ENCODE results near the gene SERHL2. TPM values are rescaled to one million over a fixed set of nuclear protein-coding genes. Genes with fewer than 3 reads are reported as not detected.

Gene SERHL2
- polyA plus RNA-seq, 1 experiment: 6.1 TPM

DNA sequence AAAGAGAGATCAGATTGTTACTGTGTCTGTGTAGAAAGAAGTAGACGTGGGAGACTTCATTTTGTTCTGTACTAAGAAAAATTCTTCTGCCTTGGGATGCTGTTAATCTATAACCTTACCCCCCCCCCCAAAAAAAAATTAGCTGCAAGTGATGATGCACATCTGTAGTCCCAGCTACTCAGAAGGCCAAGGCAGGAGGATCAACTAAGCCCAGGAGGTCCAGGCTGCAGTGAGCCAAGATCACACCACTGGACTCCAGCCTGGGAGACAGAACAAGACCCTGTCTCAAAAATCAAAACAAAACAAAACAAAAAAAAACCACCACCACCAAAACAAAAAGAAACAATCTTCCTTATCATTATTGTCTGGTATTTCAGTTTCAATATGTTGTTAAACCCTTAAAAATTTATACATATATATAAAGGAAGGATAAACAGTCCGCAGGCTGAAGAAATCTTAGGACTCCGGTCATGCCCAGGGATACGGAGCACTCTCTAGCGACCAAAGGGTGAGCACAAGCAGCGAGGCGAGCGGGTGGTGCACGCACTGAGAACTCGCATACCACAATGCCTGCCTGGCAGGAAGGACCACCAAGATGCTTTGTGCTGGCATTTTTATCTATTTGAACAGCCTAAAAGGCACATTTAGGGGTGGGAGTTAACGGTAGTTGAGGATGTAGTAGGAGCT, 54.5 kb downstream of the SERHL2 start:
- CTCF ChIA-PET: no interaction called here
- H3K4me3 ChIP-seq (ENCODE audit: low read depth, low read length): no peak overlapping the region
- TF ChIP-seq, protein P1, sequence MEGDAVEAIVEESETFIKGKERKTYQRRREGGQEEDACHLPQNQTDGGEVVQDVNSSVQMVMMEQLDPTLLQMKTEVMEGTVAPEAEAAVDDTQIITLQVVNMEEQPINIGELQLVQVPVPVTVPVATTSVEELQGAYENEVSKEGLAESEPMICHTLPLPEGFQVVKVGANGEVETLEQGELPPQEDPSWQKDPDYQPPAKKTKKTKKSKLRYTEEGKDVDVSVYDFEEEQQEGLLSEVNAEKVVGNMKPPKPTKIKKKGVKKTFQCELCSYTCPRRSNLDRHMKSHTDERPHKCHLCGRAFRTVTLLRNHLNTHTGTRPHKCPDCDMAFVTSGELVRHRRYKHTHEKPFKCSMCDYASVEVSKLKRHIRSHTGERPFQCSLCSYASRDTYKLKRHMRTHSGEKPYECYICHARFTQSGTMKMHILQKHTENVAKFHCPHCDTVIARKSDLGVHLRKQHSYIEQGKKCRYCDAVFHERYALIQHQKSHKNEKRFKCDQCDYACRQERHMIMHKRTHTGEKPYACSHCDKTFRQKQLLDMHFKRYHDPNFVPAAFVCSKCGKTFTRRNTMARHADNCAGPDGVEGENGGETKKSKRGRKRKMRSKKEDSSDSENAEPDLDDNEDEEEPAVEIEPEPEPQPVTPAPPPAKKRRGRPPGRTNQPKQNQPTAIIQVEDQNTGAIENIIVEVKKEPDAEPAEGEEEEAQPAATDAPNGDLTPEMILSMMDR (IDR thresholded peaks at IDR 0.05; ENCODE audit: insufficient read depth, low read depth, low read length): no peak
- no peak for DNase-seq (ENCODE audit: low read depth)
- no peaks in the 10 kb centered on the region for H3K27me3 ChIP-seq (ENCODE audit: control insufficient read depth, insufficient read depth, low read length)
- POLR2A ChIA-PET: no interaction called here
- H3K36me3 ChIP-seq (ENCODE audit: control insufficient read depth, insufficient read depth, low read length): peaks cover 3% of the 10 kb centered on the region; the same call in 1 of the 2 replicates

DNA sequence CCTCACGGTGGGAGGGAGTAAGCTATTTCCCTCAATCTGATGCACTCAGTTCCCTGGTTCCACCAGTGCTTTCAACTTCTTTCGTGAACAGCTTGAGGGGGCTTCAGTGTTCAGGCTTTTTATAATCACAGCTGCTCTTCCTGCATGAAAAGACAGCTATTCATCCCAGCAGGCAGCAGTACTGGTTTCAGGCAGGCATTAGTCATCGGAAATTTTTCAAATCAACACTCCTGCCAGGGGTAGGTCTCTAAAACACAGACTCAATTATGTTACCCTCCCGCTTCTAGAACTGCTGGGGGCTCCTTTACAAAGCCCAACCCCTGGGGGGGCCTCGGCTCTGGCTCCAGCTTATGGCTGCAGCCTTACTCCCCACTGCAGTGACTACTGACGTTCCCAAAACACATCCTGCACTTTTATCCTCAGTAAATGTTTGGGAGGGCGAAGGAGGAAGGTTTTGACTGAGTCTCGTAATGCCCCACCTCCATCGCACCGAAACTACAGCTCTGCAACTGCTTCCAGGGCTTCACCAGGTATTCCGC, 55.1 kb downstream of the SERHL2 start:
- Histone ChIP-seq H3K36me3 (ENCODE audit: control insufficient read depth, insufficient read depth, low read length) (peaks cover 3% of the 10 kb centered on the region; the same call in 1 of the 2 replicates), H3K4me3 (ENCODE audit: low read depth, low read length) (no peak overlapping the region), H3K27me3 (ENCODE audit: control insufficient read depth, insufficient read depth, low read length) (no peaks in the 10 kb centered on the region)
- ChIA-PET POLR2A (no interaction called here), CTCF (interaction anchor here (1.1 kb wide), 1 partner anchor 24 kb away, joined by 3 read pairs; no protein-coding TSS in a partner anchor)
- TF ChIP-seq, protein P1 (IDR thresholded peaks at IDR 0.05; ENCODE audit: insufficient read depth, low read depth, low read length): no peak
- DNase-seq (ENCODE audit: low read depth): no peak

DNA sequence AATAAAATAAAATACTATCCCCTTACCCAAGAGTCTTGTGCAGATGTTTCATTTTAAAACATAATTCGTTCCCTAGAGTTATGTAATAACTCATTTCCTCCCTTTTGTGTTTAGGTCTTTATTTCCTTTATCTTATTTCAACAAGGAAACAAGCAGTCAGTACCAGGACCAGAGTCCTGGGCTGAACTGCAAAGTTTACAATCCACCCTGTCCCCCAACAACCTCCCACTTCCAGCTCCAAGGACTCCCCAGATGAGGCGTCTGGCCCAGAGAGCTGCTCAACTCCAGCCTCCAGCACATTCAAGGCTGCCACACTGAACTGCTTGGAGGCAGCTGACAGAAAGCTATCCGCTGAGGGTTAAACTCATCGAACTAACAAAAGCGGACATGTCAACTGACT, 56.4 kb downstream of the SERHL2 start:
- H3K36me3 ChIP-seq (ENCODE audit: control insufficient read depth, insufficient read depth, low read length): peaks cover 3% of the 10 kb centered on the region; the same call in 1 of the 2 replicates
- POLR2A ChIA-PET: interaction anchor here (0.6 kb wide), 1 partner anchor 640 kb away, joined by 3 read pairs; no protein-coding TSS in a partner anchor
- no peak overlapping the region for H3K4me3 ChIP-seq (ENCODE audit: low read depth, low read length)
- no peak for DNase-seq (ENCODE audit: low read depth)
- no peaks in the 10 kb centered on the region for H3K27me3 ChIP-seq (ENCODE audit: control insufficient read depth, insufficient read depth, low read length)
- CTCF ChIA-PET: interaction anchor here (1.1 kb wide), 1 partner anchor 26 kb away, joined by 3 read pairs; no protein-coding TSS in a partner anchor
- TF ChIP-seq, protein P1 (IDR thresholded peaks at IDR 0.05; ENCODE audit: insufficient read depth, low read depth, low read length): no peak

DNA sequence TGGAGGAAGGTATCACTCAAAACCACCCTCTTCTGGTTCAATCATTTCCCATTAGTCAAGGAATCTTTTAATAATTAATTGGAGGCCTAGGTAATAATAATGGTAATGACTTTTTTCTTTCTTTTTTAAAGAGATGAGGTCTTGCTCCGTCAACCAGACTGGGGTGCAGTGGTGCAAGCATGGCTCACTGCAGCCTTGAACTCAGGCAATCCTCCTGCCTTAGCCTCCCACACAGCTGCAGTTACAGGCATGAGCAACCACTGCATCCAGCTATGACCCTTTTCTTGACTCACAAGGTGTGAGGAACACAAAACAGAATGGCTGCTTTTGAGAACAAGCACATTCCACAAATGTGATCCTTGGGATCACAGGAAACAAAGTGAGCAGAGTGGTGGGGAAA, 57.3 kb downstream of the SERHL2 start:
- TF ChIP-seq, protein P1 (IDR thresholded peaks at IDR 0.05; ENCODE audit: insufficient read depth, low read depth, low read length): no peak
- POLR2A ChIA-PET: no interaction called here
- Histone ChIP-seq H3K4me3 (ENCODE audit: low read depth, low read length) (no peak overlapping the region), H3K27me3 (ENCODE audit: control insufficient read depth, insufficient read depth, low read length) (no peaks in the 10 kb centered on the region), H3K36me3 (ENCODE audit: control insufficient read depth, insufficient read depth, low read length) (0 out of 2 replicates have a peak, but pooled peaks cover 1% of the 10 kb centered on the region)
- CTCF ChIA-PET: no interaction called here
- DNase-seq (ENCODE audit: low read depth): no peak

GRCh38 chr22:42612336-42612735, 58.6 kb downstream of the SERHL2 start:
- POLR2A ChIA-PET: no interaction called here
- DNase-seq (ENCODE audit: low read depth): no peak
- Histone ChIP-seq H3K36me3 (ENCODE audit: control insufficient read depth, insufficient read depth, low read length) (0 out of 2 replicates have a peak, but pooled peaks cover 1% of the 10 kb centered on the region), H3K27me3 (ENCODE audit: control insufficient read depth, insufficient read depth, low read length) (no peaks in the 10 kb centered on the region), H3K4me3 (ENCODE audit: low read depth, low read length) (no peak overlapping the region)
- TF ChIP-seq, protein P1 (IDR thresholded peaks at IDR 0.05; ENCODE audit: insufficient read depth, low read depth, low read length): no peak
- CTCF ChIA-PET: interaction anchor here (1.3 kb wide), 1 partner anchor 8 kb away, joined by 4 read pairs; no protein-coding TSS in a partner anchor
